Bronchial epithelial cell (primary cell): ENCODE results near the gene SECISBP2L. TPM values are rescaled to one million over a fixed set of nuclear protein-coding genes. Genes with fewer than 3 reads are reported as not detected.

Source experiments
- DNase-seq: peaks from one replicate; pipeline ENCODE4 v3.0.0-alpha.2; 2010; ENCODE audit warnings: low read depth
- FAIRE-seq: peaks from 2 replicates; lab custom pipeline; 2011; peaks lifted over from hg19 to GRCh38; lab: Jason Lieb, UNC
- H3K27me3 ChIP-seq: 2 replicates; pipeline ENCODE4 v1.5.1; 2011; ENCODE audit warnings: low read length; ENCODE audit not compliant: control insufficient read depth, insufficient read depth
- H3K36me3 ChIP-seq: 2 replicates; pipeline ENCODE4 v1.5.1; 2011; ENCODE audit warnings: low read length; ENCODE audit not compliant: control insufficient read depth, insufficient read depth
- H3K4me3 ChIP-seq: 2 replicates; pipeline ENCODE4 v1.5.1; 2011; ENCODE audit warnings: mild to moderate bottlenecking, low read depth, low read length, control low read depth
- total RNA-seq: library from RNA; depleted of rRNA; stranded (reverse); fragments of >200 nt; gene quantifications from 2 replicates; pipeline ENCODE4 v1.2.1, GENCODE V29; 2014
- TF ChIP-seq, protein P1 (sequence below): IDR thresholded peaks from 2 replicates; pipeline ENCODE4 v1.5.1; 2011; ENCODE audit warnings: mild to moderate bottlenecking, moderate library complexity, low read length, control low read depth, inconsistent platforms; ENCODE audit not compliant: insufficient read depth, severe bottlenecking

SECISBP2L gene
- total RNA-seq, 1 donor from 2014 or later = 9.0 TPM

GRCh38 chr15:48939648-48940047 lies 106.6 kb downstream of the SECISBP2L start:
- DNase-seq = peak; percentile 90

More at GRCh38 chr15:48939648-48940047, 106.6 kb downstream of the SECISBP2L start:
- FAIRE-seq = no peak
- Histone ChIP-seq H3K36me3 (no peaks in the 10 kb centered on the region), H3K4me3 (no peak overlapping the region), H3K27me3 (no peaks in the 10 kb centered on the region)
- TF ChIP-seq, protein P1, sequence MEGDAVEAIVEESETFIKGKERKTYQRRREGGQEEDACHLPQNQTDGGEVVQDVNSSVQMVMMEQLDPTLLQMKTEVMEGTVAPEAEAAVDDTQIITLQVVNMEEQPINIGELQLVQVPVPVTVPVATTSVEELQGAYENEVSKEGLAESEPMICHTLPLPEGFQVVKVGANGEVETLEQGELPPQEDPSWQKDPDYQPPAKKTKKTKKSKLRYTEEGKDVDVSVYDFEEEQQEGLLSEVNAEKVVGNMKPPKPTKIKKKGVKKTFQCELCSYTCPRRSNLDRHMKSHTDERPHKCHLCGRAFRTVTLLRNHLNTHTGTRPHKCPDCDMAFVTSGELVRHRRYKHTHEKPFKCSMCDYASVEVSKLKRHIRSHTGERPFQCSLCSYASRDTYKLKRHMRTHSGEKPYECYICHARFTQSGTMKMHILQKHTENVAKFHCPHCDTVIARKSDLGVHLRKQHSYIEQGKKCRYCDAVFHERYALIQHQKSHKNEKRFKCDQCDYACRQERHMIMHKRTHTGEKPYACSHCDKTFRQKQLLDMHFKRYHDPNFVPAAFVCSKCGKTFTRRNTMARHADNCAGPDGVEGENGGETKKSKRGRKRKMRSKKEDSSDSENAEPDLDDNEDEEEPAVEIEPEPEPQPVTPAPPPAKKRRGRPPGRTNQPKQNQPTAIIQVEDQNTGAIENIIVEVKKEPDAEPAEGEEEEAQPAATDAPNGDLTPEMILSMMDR = no peak

Other genes starting within 250 kb of the SECISBP2L start
- 4.5 and 10.1 TPM in 2 replicates for gene CEP152, start 235.4 kb downstream of the SECISBP2L start, total RNA-seq
- gene EID1, start 168.3 kb downstream of the SECISBP2L start, total RNA-seq = 80.8 and 233 TPM in 2 replicates
- under 0.01 and 0.26 TPM in 2 replicates for gene SHC4, start 82.5 kb downstream of the SECISBP2L start, total RNA-seq
- 32.9 and 34.2 TPM in 2 replicates for gene COPS2, start 109.2 kb upstream of the SECISBP2L start, total RNA-seq
- gene GALK2, start 123.8 kb upstream of the SECISBP2L start, total RNA-seq = 51.2 and 67.9 TPM in 2 replicates